Lung microvascular endothelial cell (primary cell): Measurements from ENCODE around the gene ZKSCAN8. TPM values are rescaled to one million over a fixed set of nuclear protein-coding genes. Genes with fewer than 3 reads are reported as not detected.

Source experiments
- DNase-seq, 2 donors: peaks; one replicate each; pipeline versions ENCODE4 v3.0.0 to v3.0.0-alpha.2; 2010; ENCODE audit warnings: low read depth in 2 of 2
- total RNA-seq: library from RNA; depleted of rRNA; stranded (reverse); fragments of >200 nt; gene quantifications from 2 replicates; pipeline ENCODE4 v1.2.1, GENCODE V29; 2014

The ZKSCAN8 gene
- total RNA-seq, 1 donor from 2014 or later: 12.3 TPM

GRCh38 chr6:28139860-28140543, 1.7 kb upstream of the ZKSCAN8 start:
- no peak for DNase-seq

GRCh38 chr6:28140616-28141015, 1.1 kb upstream of the ZKSCAN8 start:
- DNase-seq: no peak

- peak; percentile 9 to 10 for DNase-seq
Observed at GRCh38 chr6:28142446-28142845, 763 bp downstream of the ZKSCAN8 start.

- DNase-seq: no peak
Observed at GRCh38 chr6:28145231-28145630, 3.5 kb downstream of the ZKSCAN8 start.

- no peak for DNase-seq
Observed at GRCh38 chr6:28152531-28152930, 10.8 kb downstream of the ZKSCAN8 start.

- DNase-seq: no peak
Observed at GRCh38 chr6:28153546-28153945, 11.9 kb downstream of the ZKSCAN8 start.

- DNase-seq: no peak
Observed at GRCh38 chr6:28154357-28154756, 12.7 kb downstream of the ZKSCAN8 start.

- DNase-seq: no peak
Observed at GRCh38 chr6:28158318-28158717, 16.6 kb downstream of the ZKSCAN8 start.

- no peak for DNase-seq
Observed at GRCh38 chr6:28159029-28159607, 17.4 kb downstream of the ZKSCAN8 start.

GRCh38 chr6:28160233-28160632, 18.6 kb downstream of the ZKSCAN8 start:
- no peak for DNase-seq

GRCh38 chr6:28161410-28162079, 19.9 kb downstream of the ZKSCAN8 start:
- peak; percentile 7 to 13 for DNase-seq

- DNase-seq: no peak
Observed at GRCh38 chr6:28165563-28165962, 23.9 kb downstream of the ZKSCAN8 start.

- DNase-seq: no peak
Observed at GRCh38 chr6:28167068-28167467, 25.4 kb downstream of the ZKSCAN8 start.

GRCh38 chr6:28167926-28168325, 26.2 kb downstream of the ZKSCAN8 start:
- no peak for DNase-seq

- DNase-seq: no peak
Observed at GRCh38 chr6:28171271-28171670, 29.6 kb downstream of the ZKSCAN8 start.

- DNase-seq: no peak
Observed at GRCh38 chr6:28172006-28172405, 30.3 kb downstream of the ZKSCAN8 start.

GRCh38 chr6:28176373-28176772, 34.7 kb downstream of the ZKSCAN8 start:
- DNase-seq: no peak

- DNase-seq: no peak
Observed at GRCh38 chr6:28182255-28182654, 40.6 kb downstream of the ZKSCAN8 start.

GRCh38 chr6:28188111-28188979, 46.7 kb downstream of the ZKSCAN8 start:
- no peak for DNase-seq

GRCh38 chr6:28200020-28200419, 58.3 kb downstream of the ZKSCAN8 start:
- no peak for DNase-seq

- no peak for DNase-seq
Observed at GRCh38 chr6:28203201-28203600, 61.5 kb downstream of the ZKSCAN8 start.

- no peak for DNase-seq
Observed at GRCh38 chr6:28205879-28206278, 64.2 kb downstream of the ZKSCAN8 start.
